Fibroblast of the aortic adventitia (primary cell): ENCODE results near the gene NATD1. TPM values are rescaled to one million over a fixed set of nuclear protein-coding genes. Genes with fewer than 3 reads are reported as not detected.

Experiments used
- DNase-seq: peaks from one replicate; pipeline ENCODE4 v3.0.0-alpha.2; 2010; ENCODE audit warnings: low read depth
- H3K4me3 ChIP-seq: 2 replicates; pipeline ENCODE4 v1.5.1; 2011; ENCODE audit warnings: low read depth, mild to moderate bottlenecking, control low read depth, low read length, moderate library complexity
- total RNA-seq: library from RNA; depleted of rRNA; stranded (reverse); fragments of >200 nt; gene quantifications from 2 replicates; pipeline ENCODE4 v1.2.3, GENCODE V29; 2012; ENCODE audit warnings: low replicate concordance
- TF ChIP-seq, protein P1 (sequence below): IDR thresholded peaks from 2 replicates; pipeline ENCODE4 v1.5.1; 2011; ENCODE audit warnings: mild to moderate bottlenecking, low read length, control low read depth, inconsistent platforms; ENCODE audit not compliant: insufficient read depth

NATD1 gene
- total RNA-seq, 1 donor, result 3.1 TPM

GRCh38 chr17:21298056-21298982, 45.1 kb upstream of the NATD1 start:
- DNase-seq, result no peak
- no peak overlapping the region for H3K4me3 ChIP-seq
- TF ChIP-seq, protein P1, sequence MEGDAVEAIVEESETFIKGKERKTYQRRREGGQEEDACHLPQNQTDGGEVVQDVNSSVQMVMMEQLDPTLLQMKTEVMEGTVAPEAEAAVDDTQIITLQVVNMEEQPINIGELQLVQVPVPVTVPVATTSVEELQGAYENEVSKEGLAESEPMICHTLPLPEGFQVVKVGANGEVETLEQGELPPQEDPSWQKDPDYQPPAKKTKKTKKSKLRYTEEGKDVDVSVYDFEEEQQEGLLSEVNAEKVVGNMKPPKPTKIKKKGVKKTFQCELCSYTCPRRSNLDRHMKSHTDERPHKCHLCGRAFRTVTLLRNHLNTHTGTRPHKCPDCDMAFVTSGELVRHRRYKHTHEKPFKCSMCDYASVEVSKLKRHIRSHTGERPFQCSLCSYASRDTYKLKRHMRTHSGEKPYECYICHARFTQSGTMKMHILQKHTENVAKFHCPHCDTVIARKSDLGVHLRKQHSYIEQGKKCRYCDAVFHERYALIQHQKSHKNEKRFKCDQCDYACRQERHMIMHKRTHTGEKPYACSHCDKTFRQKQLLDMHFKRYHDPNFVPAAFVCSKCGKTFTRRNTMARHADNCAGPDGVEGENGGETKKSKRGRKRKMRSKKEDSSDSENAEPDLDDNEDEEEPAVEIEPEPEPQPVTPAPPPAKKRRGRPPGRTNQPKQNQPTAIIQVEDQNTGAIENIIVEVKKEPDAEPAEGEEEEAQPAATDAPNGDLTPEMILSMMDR, result no peak

GRCh38 chr17:21297597-21297996, 44.4 kb upstream of the NATD1 start:
- no peak for DNase-seq
- no peak overlapping the region for H3K4me3 ChIP-seq
- TF ChIP-seq, protein P1, result no peak

GRCh38 chr17:21297026-21297520, 43.9 kb upstream of the NATD1 start:
- no peak overlapping the region for H3K4me3 ChIP-seq
- DNase-seq, result no peak
- TF ChIP-seq, protein P1, result no peak

- no peak for DNase-seq
- H3K4me3 ChIP-seq, result no peak overlapping the region
- TF ChIP-seq, protein P1, result no peak
Observed at GRCh38 chr17:21296097-21297025, 43.2 kb upstream of the NATD1 start.

DNA sequence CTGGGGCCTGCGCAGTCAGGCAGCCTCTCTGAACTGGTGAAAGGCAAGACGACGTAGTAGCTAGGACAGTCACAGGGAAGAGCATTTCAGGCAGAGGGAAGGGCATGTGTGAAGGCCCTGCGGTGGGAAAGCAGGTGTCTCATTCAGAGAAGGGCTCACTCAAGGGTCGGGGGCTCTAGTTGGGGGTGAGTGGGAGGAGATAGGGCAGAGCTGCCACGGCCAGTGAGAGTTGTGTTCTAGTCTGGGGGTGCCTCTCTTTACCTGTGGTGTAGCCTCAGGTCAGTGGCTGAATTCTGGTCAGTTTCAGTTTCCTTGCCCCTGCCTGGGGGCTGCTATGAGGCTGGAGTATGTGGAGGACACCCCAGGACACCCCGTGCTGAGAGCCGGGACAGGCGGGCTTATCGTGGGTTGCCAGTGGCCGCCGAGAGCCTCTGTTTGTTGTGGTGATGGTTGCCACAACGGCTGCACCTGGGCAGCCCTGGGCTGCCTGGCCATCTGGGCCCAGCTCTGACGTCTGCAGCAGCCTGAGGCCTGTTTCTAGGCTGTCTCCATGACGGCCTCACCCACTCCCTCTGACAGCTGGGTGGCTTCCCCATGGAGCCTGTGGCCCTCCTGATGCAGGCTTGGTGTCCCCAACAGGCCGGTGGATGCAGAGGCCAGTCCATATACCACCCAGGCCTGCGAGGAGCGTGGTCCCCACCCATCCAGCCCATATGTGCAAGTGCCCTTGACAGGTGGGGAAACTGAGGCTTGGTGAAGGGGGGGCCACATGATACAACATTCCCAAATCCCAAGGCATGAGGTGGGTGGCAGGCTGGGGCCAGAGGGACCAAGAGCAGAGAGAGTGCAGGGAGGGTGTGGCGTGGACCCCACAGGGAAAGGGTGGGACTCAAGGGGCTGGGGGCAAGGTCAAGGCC, 42.1 kb upstream of the NATD1 start:
- H3K4me3 ChIP-seq, result no peak overlapping the region
- TF ChIP-seq, protein P1, result no peak
- DNase-seq, result no peak
